NCI-H1092 (cell line): Measurements from ENCODE around the gene EME1.

Experiments used
- DNase-seq: peaks from one replicate; lab custom pipeline; 2025; lab: John Stamatoyannopoulos, UW

The EME1 gene

DNA sequence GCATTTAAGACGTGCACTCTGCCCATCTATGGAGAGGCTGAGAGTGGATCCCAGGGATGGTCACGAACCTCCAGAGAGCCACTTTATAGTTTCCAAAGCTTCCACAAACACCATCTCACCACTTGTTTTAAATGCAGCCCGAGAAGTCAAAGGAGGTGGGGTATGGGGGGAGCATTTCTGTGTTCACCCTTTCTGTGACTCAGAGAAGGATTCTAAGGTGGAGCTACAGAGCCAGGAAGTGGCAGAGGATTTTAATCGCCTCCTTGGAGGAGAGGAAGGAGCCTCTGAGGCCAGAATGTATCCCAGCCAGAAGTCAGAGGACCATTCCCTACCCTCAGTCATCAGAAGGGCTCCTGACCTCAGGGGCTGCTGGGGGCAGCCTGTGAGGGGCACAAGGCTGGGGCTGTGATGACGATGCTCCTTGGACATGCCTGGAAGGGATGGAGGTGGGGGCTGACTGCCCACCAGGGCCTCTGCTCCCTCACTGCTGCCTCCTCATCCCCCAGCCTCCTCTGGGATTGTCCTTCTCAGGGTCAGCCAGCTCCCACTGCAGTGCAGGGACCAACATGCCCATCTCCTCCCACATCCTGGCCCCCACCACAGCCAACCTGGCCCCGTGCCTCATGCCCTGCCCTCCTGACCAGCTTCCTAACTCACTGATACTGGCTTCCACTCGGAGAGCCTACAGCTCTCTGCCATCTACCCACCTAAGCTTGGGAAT is 24.3 kb upstream of the EME1 start:
- DNase-seq = no peak

DNA sequence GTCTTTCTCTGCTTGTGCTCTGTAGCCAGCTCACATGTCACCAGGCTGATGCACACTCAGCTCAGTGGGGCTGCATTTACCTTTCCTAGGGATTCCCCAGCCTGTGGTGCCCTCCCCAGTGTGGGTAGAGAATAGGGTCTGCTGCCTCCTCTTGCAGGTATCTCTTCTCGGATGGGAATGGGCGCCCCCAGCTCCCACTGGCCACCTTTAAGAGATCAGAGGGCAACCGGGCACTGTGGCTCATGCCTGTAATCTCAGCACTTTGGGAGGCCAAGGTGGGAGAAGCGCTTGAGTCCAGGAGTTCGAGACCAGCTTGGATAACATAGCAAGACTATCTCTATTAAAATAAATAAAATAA is 23.8 kb upstream of the EME1 start:
- DNase-seq = no peak

DNA sequence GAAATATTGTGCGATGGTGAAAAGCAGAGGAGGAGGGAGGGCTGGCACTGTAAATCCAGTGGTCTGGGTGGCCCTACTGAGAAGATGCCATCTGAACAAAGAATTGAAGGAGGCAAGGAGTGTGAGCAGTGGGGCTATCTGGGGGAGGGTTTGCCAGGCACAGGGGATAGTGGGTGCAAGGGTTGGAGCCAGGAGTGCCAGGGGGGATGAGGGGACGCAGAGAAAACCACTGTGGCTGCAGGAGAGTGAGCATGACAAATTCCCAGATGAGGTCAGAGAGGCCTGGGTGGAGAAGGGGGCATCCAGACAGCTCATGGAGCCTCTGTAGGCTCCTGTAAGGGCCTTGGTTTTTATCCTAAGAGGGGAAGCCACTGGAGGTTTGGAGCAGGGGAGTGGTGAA is 22.3 kb upstream of the EME1 start:
- DNase-seq = no peak

DNA sequence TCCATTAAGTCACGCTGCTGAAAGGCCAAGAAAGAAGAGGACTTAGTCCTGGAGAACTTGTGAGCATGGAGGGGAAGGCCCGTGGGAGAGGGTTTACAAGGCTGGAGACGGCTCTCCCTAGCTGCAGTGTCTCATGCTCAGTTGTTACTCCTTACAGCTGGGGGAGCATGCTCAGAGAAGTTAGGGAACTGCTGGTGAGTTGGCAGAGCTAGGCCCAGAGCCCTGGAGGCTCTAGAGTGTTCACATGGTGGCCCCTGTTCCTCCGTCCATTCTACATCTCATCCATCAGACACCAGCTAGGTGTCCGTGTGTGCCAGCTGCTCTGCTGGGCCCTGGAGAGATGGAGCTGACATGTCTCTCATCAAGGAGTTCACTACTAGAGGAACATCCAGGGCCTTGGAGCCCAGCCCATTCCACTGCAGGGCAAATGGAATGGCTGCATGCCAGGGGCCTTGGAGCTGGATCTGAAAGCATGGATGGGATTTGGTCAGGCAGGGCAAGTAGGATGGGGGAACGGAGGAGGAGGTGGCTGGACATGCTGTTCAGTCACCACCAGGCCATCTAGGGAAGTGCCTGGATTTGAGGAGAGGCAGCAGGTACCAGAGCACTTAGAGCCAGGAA is 20.8 kb upstream of the EME1 start:
- no peak for DNase-seq

DNA sequence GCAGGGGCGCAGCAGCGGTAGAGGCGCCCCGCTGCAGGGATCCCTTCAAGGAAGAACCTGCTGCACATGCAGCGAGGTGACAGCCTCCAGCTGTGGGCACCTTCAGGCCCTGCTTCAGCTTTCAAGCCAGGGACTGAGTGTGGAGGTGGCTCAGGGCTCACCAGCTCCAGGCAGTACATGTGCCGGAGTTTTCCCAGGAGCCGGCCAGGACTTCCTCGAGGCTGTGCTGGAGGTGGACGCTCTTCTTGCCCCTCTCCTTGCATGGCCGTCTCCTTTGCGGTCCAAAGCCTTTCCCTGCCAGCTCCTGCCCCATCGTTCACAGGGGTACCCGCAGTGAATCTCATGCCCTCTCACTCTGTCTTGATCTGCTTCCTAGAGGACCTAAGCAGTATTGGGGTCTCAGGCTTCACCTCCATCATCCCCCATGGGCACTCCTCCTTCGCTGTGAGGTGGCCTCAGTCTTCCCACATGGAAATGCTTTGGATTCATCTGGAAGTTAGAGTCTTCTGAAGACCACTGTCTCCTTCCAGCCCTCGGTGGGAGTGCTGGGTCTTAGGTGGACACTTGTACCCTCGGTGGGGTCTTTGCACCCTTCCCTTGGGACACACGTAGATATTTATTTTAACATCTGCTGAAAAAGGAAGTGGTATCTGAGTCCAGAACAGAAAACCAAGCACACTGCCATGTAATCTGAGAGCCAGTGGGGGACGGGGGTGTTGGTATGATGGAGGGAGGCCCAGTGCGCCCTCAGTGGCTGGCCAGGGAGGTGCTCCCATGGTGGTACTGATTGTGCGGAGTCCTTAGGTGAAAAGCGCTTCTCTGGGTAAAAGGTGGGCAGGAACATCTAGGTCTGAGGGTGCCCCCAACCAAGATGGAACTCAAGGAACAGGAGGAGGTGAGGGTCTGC is 20.1 kb upstream of the EME1 start:
- no peak for DNase-seq

DNA sequence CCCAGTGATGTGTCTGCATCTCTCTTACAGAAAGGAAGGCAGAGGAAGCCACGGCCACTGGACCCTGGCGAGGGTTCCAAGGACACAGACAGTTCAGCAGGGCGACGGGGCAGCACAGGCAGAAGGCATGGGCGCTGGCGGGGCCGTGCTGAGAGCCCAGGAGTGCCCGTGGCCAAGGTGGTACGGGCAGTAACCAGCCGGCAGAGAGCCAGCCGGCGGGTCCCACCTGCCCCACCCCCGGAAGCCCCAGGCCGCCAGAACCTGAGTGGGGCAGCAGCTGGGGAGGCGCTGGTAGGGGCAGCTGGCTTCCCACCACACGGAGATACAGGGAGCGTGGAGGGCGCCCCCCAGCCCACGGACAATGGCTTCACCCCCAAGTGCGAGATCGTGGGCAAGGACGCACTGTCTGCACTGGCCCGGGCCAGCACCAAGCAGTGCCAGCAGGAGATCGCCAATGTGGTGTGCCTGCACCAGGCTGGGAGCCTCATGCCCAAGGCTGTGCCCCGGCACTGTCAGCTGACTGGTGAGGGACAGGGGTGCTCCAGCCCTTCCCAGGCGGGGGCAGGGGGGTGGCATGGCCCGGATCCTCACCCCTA is 19.3 kb upstream of the EME1 start:
- DNase-seq = no peak

DNA sequence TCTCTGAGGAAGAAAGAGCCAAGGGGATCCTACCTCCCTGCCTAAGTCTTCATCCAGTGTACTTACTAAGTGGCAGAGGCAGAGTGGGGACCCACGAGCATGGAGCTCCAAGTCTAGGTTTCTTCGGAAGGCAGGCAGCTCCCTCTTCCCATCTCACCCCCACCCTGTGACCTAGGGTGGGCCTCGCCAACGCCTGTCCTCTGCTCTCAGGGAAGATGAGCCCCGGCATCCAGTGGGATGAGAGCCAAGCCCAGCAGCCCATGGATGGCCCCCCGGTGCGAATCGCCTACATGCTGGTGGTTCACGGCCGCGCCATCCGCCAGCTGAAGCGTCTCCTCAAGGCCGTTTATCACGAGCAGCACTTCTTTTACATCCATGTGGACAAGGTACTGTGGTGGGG is 18.8 kb upstream of the EME1 start:
- DNase-seq = no peak

DNA sequence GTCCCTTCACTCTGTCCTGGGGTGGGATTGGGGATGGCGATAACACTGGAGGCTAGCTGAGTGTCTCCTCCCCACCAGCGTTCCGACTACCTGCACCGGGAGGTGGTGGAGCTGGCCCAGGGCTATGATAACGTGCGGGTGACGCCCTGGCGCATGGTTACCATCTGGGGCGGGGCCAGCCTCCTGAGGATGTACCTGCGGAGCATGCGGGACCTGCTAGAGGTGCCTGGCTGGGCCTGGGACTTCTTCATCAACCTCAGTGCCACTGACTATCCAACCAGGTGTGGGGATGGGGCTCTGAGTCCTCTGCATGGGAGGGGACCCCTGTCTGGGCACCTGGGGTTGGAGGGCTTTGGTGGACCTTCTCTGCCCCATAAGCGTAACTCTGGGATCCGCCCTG is 18.3 kb upstream of the EME1 start:
- no peak for DNase-seq

DNA sequence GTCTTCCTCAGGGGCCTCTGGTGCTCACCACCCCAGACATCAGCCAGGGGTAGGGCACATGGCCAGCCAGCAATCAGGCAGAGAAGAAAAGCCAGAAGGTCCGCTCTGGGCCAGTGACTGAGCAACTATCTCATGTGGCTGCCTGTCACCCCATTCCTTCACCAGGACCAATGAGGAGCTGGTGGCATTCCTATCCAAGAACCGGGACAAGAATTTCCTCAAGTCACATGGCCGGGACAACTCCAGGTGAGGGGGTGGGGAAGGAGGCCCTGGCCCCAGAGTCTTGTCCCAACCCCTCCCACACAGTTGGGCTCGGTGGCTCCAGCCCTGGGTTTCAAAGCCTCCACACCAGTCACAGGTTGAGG is 17.7 kb upstream of the EME1 start:
- DNase-seq = no peak

DNA sequence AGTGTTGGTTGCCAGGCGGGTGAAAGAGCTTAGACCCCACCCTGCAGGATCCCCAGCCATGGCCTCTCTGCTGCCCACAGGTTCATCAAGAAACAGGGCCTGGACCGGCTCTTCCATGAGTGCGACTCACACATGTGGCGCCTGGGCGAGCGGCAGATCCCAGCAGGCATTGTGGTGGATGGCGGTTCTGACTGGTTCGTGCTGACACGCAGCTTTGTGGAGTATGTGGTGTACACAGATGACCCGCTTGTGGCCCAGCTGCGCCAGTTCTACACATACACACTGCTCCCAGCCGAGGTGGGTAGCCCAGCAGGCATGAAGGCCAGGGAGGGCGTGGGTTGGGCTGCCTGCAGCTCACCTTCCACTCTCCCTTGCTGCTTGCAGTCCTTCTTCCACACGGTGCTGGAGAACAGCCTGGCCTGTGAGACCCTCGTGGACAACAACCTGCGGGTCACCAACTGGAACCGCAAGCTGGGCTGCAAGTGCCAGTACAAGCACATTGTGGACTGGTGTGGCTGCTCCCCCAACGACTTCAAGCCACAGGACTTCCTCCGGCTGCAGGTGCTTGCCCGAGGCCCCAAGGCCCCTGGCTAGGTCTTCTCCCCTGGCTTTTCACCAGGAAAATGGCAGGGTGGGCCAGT is 17.2 kb upstream of the EME1 start:
- no peak for DNase-seq

DNA sequence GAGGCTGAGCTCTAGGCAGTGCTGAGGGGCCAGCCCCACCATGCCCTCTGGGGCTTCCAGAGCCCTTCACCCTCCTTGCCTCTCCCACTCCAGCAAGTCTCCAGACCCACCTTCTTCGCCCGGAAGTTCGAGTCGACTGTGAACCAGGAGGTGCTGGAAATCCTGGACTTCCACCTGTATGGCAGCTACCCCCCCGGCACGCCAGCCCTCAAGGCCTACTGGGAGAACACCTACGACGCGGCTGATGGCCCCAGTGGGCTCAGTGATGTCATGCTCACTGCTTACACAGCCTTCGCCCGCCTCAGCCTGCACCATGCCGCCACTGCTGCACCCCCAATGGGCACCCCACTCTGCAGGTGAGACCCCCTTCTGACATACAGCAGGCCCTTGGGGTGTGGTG is 16.6 kb upstream of the EME1 start:
- DNase-seq = no peak

DNA sequence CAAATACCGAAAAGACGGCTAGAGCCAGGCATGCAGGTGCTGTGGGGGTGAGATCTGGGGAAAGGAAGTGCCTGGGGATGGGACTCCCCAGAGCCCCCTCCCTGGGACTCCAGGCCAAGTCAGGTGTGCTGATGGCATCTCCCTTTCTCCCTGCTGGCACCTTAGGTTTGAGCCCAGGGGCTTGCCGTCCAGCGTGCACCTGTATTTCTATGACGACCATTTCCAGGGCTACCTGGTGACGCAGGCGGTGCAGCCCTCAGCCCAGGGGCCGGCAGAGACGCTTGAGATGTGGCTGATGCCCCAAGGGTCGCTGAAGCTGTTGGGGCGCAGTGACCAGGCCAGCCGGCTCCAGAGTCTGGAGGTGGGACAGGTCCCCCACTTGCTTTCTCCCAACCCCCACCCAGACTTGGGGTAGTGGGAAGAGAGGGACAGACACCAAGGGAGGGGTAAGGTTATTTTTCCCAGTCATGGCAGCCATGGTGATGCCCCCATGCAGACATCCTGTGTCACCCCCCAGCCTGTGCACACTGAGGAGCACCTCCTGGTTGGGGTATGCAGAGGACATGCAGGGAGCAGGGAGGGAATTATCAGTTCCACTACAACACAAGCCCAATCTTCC is 16.0 kb upstream of the EME1 start:
- DNase-seq = no peak

DNA sequence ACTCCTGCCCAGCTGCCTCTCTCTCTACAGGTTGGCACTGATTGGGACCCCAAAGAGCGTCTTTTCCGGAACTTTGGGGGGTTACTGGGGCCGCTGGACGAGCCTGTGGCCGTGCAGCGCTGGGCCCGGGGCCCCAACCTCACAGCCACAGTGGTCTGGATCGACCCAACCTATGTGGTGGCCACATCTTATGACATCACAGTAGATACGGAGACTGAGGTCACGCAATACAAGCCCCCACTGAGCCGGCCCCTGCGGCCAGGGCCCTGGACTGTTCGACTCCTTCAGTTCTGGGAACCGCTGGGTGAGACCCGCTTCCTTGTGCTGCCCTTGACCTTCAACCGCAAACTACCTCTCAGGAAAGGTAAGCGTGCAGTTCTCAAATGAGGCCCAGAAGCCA is 14.9 kb upstream of the EME1 start:
- DNase-seq = no peak

DNA sequence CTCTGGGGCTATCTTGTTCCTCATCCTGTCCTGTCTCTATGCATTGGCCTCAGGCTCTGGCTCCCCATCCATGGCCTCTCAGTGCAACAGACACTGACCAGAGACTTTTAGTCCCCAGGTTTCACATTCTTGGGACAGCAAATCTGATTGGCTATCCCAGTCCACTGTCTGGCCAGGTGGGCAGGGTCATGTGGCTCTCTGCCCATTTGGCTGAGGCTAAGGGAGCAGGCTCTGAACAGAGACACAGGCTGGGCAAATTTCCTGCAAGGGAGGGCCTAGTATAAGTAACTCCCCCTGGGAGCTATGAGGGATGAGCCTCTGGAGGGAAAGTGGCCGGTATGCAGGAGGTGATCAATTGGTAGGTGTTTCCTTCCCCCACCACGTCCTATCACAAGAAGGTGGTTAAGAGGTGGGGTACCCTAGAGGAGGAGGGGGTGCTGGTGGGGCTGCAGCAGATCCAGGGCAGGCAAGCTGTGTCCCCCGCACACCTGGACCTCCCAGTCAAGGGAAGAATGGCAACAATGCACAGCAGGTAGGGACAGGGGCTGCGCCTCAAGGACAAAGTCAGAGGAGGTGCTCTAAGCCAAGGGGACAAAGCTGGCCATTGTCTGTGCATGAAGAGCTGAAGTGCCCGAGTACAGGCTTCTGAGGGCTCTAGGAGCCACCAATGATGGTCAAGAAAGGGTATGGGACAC is 13.9 kb upstream of the EME1 start:
- DNase-seq = no peak

DNA sequence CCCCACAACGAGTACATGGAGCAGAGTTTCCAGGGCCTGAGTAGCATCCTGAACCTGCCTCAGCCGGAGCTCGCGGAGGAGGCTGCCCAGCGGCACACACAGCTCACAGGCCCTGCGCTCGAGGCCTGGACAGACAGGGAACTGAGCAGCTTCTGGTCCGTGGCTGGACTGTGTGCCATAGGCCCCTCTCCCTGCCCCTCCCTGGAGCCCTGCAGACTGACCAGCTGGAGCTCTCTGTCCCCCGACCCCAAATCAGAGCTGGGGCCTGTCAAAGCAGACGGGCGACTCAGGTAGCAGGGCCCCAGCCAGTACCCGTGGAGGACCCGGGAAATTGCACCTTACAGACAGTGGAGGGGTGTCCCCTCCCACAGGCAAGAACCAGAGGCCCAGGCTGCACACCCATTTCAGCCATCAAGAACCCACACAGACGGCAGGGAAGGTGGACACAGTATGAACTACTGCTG is 13.0 kb upstream of the EME1 start:
- DNase-seq = no peak

DNA sequence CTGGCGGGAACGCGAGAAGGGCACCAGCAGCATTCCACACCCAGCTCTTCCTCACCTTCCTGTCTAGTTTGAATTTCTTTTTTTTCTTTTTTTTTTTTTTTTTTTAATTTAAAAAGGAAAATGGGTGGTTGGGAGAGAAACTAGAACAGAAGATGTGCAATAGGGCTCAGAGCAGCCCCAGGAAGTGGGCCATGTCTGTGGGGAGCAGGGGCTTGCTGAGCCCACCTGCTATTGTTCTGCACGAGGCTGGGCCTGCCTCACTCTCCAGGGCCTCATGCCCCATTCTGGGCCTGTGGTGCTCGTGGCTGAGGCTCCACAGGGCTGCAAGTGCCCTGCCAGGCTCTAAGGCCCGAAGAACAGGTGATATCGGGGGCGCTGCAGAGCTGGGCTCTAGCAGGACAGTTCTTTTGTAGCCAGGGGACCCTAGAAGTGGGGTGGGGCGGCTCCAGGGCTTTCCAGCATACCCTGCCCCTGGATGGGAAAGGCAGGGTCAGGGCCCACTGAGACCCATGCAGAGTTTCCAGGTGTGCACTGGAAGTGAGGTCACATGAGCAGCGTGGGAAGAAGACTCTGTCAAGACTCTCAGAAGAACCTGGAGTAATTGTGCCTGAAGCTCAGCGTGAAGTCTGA is 12.4 kb upstream of the EME1 start:
- no peak for DNase-seq

DNA sequence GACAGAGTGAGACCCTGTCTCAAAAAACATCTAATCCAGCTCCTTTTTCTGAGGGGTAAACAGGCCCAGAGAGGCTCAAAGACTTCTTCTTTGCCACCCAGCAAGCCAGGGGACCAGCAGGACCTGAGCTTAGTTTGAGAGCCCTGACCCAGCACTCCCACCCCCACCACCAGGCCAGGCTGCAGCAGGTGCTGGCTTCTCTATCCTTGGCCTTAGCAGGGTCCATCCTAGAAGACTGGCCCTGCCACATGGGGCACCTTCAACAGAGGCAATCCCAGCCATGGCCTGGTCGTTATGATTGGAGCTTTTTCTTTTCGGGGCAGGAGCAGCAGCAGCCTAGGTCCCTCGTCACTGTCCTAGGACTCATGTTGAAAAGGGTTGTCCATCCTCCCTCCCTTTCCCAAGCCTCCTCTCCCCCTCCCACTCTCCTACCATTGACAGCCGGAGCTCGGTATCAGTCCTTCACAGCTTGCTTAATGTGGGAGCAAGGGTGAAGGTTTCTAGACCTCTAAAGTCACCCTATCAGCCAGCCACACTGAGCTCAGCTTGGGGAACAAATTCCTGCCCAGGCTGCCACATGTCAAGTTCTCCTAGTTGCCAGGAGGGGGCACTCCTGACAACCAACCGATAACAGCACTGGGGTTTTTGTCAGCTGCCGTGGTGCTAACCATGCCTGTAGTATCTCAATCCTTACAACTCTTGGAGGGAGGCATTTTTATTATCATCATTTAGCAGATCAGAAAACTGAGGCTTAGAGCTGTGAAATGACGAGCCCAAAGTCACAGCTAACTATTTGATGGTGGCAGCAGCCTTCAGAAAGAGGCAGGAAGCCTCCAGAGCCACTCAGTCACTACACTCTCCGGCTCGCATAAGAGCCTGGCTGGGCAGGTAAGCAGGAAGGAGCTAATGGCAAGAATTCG is 11.2 kb upstream of the EME1 start:
- DNase-seq = no peak

DNA sequence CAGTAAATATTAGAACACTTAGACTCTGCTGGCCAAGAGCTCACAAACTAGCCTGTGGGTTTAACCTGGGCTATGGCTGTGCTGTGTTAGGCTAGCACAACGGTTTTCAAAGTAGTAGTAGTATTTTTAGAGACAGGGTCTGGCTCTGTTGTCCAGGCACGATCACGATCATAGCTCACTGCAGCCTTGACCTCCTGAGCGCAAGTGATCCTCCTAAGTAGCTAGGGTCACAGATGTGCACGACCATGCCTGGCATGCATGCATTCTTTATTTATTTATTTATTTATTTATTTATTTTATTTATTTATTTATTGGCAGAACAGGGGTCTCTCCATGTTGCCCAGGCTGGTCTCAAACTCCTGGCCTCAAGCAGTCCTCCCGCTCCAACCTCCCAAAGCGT is 10.4 kb upstream of the EME1 start:
- no peak for DNase-seq

DNA sequence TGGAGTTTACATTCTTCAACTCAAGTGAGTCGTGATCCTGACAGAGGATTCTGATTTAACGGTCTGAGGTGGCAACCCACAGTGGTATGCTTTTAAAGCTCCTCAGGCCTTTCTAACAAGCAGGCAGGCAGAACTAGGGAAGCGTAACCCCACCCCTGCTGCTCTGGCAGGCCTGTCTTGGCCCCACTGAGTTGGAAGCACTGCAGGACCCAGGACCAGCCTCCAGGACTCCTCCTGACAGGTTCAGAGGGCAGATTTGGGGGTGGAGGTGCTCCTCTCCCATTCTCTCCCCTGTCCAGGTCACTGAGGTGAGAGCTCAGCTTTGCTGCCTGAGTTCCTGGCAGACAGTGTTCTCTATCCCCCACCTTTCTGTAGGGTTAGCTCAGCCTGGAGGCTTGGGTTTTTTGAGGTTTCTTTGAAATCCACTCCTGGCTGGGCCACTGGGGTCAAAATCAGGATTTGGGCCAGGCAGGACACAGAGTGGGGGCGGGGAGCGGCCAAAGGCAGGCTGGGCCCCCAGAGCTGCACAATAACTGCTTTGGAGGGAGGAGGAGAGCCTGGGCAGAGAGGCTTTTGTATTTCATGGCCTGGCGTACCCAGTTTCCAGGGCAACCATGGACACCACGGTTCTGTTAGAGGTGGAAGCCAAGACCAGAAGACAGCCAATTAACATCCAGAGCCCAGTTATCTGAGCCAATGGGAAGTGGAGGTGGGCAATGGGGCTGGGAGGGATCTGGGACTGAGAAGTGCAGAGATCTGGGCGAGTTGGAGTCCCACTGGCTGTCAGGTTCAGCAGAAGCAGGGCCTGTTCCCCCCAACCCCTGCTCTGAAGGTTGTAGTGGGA is 9.6 kb upstream of the EME1 start:
- no peak for DNase-seq
